ENCODE results near the gene GATA5.
A peak's percentile ranks its signal among the peaks of the same experiment; 100 is the strongest.

Gene GATA5

GRCh38 chr20:62475772-62476055 lies at the start of gene GATA5:
Gene GATA5 (minus strand): TSS chr20:62475995. CDS start chr20:62475521, 474 bp downstream.
- intact Hi-C loops (cut with DNase I), result no loop called here

GRCh38 chr20:62525014-62525413 lies 49.2 kb upstream of the GATA5 start:
- intact Hi-C loops (cut with DNase I), result no loop called here

More at GRCh38 chr20:62475772-62476055, at the start of gene GATA5:
- no peak for DNase-seq

GRCh38 chr20:62524505-62524911 lies 48.7 kb upstream of the GATA5 start:
- intact Hi-C loops (cut with DNase I), result no loop called here
- DNase-seq, result no peak

More at GRCh38 chr20:62525014-62525413, 49.2 kb upstream of the GATA5 start:
- no peak for DNase-seq

GRCh38 chr20:62523473-62524203 lies 47.8 kb upstream of the GATA5 start:
- intact Hi-C loops (cut with DNase I), result no loop called here
- DNase-seq, result no peak

GRCh38 chr20:62522748-62523396 lies 47.1 kb upstream of the GATA5 start:
- intact Hi-C loops (cut with DNase I), result no loop called here
- no peak for DNase-seq

GRCh38 chr20:62519826-62520225 lies 44.0 kb upstream of the GATA5 start:
- DNase-seq, result no peak
- intact Hi-C loops (cut with DNase I), result no loop called here

- DNase-seq, result no peak
Observed at GRCh38 chr20:62518911-62519310, 43.1 kb upstream of the GATA5 start.

GRCh38 chr20:62517901-62518610 lies 42.3 kb upstream of the GATA5 start:
- intact Hi-C loops (cut with DNase I), result no loop called here
- no peak for DNase-seq

More at GRCh38 chr20:62518911-62519310, 43.1 kb upstream of the GATA5 start:
- intact Hi-C loops (cut with DNase I), result no loop called here

- intact Hi-C loops (cut with DNase I), result no loop called here
Observed at GRCh38 chr20:62517168-62517567, 41.4 kb upstream of the GATA5 start.

GRCh38 chr20:62516338-62516737 lies 40.5 kb upstream of the GATA5 start:
- no peak for DNase-seq
- intact Hi-C loops (cut with DNase I), result no loop called here

More at GRCh38 chr20:62517168-62517567, 41.4 kb upstream of the GATA5 start:
- DNase-seq, result no peak

- intact Hi-C loops (cut with DNase I), result no loop called here
Observed at GRCh38 chr20:62515826-62516225, 40.0 kb upstream of the GATA5 start.

GRCh38 chr20:62515280-62515679 lies 39.5 kb upstream of the GATA5 start:
- intact Hi-C loops (cut with DNase I), result no loop called here
- DNase-seq, result no peak

More at GRCh38 chr20:62515826-62516225, 40.0 kb upstream of the GATA5 start:
- DNase-seq, result no peak

- intact Hi-C loops (cut with DNase I), result no loop called here
- no peak for DNase-seq
Observed at GRCh38 chr20:62513991-62514390, 38.2 kb upstream of the GATA5 start.

GRCh38 chr20:62511915-62512610 lies 36.3 kb upstream of the GATA5 start:
- peak in 5 of 10 donors; percentile 36 to 92 (median 44) for DNase-seq
- intact Hi-C loops (cut with DNase I), result no loop called here

- intact Hi-C loops (cut with DNase I), result no loop called here
- DNase-seq, result no peak
Observed at GRCh38 chr20:62511300-62511914, 35.6 kb upstream of the GATA5 start.

- no peak for DNase-seq
- intact Hi-C loops (cut with DNase I), result no loop called here
Observed at GRCh38 chr20:62508641-62509051, 32.9 kb upstream of the GATA5 start.

- intact Hi-C loops (cut with DNase I), result no loop called here
- no peak for DNase-seq
Observed at GRCh38 chr20:62507991-62508640, 32.3 kb upstream of the GATA5 start.

- DNase-seq, result no peak
- intact Hi-C loops (cut with DNase I), result no loop called here
Observed at GRCh38 chr20:62507323-62507722, 31.5 kb upstream of the GATA5 start.

- no peak for DNase-seq
- intact Hi-C loops (cut with DNase I), result no loop called here
Observed at GRCh38 chr20:62506791-62507190, 31.0 kb upstream of the GATA5 start.

- intact Hi-C loops (cut with DNase I), result no loop called here
Observed at GRCh38 chr20:62506087-62506486, 30.3 kb upstream of the GATA5 start.

More at GRCh38 chr20:62506087-62506486, 30.3 kb upstream of the GATA5 start:
- DNase-seq, result no peak
